Liver (tissue), 3 donors: ENCODE results near the gene PRICKLE1.

Experiments used
- JUND ChIP-seq, 2 donors: IDR thresholded peaks; 2 replicates each; pipeline ENCODE4 v1.6.1; 2016; ENCODE audit warnings: antibody characterized with exemption in 2 of 2
- TF ChIP-seq, protein P1 (sequence below): fragments of 150-350 bp; IDR thresholded peaks from 2 replicates; pipeline ENCODE4 v1.5.1; 2017; ENCODE audit warnings: improper control_type of control experiment, low read depth, low read length; ENCODE audit not compliant: missing input control
- donor health status: healthy.
- donor health status: healthy.

DNA sequence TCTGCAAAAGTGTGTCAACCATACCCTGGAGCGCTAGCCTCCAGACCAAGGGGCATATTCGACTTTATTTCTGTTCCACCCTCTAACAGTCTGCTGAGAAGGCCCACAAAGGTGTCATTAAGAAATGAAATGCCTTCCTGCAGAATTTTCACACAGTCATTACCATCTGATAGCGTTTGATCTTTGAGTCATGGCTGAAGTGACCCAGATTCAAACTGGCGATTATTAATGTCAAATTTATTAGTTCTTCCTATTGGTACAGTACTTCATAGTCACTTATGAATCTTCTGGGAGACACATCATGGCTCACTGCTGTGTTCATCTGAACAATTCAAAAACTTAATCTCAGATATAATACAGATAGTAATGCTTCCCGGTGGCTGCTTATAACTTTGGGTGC lies 13.2 kb downstream of the PRICKLE1 start:
- TF ChIP-seq, protein P1, sequence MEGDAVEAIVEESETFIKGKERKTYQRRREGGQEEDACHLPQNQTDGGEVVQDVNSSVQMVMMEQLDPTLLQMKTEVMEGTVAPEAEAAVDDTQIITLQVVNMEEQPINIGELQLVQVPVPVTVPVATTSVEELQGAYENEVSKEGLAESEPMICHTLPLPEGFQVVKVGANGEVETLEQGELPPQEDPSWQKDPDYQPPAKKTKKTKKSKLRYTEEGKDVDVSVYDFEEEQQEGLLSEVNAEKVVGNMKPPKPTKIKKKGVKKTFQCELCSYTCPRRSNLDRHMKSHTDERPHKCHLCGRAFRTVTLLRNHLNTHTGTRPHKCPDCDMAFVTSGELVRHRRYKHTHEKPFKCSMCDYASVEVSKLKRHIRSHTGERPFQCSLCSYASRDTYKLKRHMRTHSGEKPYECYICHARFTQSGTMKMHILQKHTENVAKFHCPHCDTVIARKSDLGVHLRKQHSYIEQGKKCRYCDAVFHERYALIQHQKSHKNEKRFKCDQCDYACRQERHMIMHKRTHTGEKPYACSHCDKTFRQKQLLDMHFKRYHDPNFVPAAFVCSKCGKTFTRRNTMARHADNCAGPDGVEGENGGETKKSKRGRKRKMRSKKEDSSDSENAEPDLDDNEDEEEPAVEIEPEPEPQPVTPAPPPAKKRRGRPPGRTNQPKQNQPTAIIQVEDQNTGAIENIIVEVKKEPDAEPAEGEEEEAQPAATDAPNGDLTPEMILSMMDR, result no peak
- no peak for TF ChIP-seq JUND (IDR thresholded peaks at IDR 0.05)
